ENCODE data around the gene BMPER.

GRCh38 chr7:33870120-33870519, 35.2 kb upstream of the BMPER start:
- no peak for TF ChIP-seq POLR2AphosphoS5 (IDR thresholded peaks at IDR 0.05; ENCODE audit: insufficient read depth in 1 of 2, low read depth in 1 of 2)
- TF ChIP-seq POLR2A (IDR thresholded peaks at IDR 0.05): no peak
- TF ChIP-seq CTCF (IDR thresholded peaks at IDR 0.05): no peak

Data from vagina (tissue), 2 donors.